ENCODE measurements around the gene DAB2IP.
A peak's percentile ranks its signal among the peaks of the same experiment; 100 is the strongest.

DAB2IP gene

DNA sequence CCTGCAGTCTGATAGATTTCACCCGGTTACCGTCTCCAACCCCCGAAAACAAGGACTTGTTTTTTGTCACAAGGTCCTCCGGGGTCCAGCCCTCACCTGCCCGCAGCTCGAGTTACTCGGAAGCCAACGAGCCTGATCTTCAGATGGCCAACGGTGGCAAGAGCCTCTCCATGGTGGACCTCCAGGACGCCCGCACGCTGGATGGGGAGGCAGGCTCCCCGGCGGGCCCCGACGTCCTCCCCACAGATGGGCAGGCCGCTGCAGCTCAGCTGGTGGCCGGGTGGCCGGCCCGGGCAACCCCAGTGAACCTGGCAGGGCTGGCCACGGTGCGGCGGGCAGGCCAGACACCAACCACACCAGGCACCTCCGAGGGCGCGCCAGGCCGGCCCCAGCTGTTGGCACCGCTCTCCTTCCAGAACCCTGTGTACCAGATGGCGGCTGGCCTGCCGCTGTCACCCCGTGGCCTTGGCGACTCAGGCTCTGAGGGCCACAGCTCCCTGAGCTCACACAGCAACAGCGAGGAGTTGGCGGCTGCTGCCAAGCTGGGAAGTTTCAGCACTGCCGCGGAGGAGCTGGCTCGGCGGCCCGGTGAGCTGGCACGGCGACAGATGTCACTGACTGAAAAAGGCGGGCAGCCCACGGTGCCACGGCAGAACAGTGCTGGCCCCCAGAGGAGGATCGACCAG is 121.3 kb downstream of the DAB2IP start:
- TF ChIP-seq, protein P1, sequence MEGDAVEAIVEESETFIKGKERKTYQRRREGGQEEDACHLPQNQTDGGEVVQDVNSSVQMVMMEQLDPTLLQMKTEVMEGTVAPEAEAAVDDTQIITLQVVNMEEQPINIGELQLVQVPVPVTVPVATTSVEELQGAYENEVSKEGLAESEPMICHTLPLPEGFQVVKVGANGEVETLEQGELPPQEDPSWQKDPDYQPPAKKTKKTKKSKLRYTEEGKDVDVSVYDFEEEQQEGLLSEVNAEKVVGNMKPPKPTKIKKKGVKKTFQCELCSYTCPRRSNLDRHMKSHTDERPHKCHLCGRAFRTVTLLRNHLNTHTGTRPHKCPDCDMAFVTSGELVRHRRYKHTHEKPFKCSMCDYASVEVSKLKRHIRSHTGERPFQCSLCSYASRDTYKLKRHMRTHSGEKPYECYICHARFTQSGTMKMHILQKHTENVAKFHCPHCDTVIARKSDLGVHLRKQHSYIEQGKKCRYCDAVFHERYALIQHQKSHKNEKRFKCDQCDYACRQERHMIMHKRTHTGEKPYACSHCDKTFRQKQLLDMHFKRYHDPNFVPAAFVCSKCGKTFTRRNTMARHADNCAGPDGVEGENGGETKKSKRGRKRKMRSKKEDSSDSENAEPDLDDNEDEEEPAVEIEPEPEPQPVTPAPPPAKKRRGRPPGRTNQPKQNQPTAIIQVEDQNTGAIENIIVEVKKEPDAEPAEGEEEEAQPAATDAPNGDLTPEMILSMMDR (IDR thresholded peaks at IDR 0.05; ENCODE audit: low read depth, low read length), result no peak
- no peak for TF ChIP-seq EZH2phosphoT487 (IDR thresholded peaks at IDR 0.05; ENCODE audit: low read depth)
- Histone ChIP-seq H3K27ac (ENCODE audit: low read length) (no peak overlapping the region), H3K79me2 (ENCODE audit: low read length) (no peaks in the 10 kb centered on the region), H4K20me1 (ENCODE audit: insufficient read depth, low read length) (no peaks in the 10 kb centered on the region), H3K4me3 (ENCODE audit: low read length) (no peak overlapping the region), H3K9ac (ENCODE audit: low read length) (no peak overlapping the region), H3K9me3 (ENCODE audit: insufficient read depth, low read length) (peaks cover under 1% of the 10 kb centered on the region; the same call in 1 of the 2 replicates), H2AFZ (ENCODE audit: low read depth, low read length) (no peak overlapping the region), H3K4me1 (ENCODE audit: low read length) (peaks cover 16% of the 10 kb centered on the region), H3K4me2 (ENCODE audit: low read length) (no peak overlapping the region), H3K27me3 (ENCODE audit: low read depth, low read length) (no peaks in the 10 kb centered on the region), H3K36me3 (replicated peaks; ENCODE audit: low read depth, low read length) (no peaks in the 10 kb centered on the region)

DNA sequence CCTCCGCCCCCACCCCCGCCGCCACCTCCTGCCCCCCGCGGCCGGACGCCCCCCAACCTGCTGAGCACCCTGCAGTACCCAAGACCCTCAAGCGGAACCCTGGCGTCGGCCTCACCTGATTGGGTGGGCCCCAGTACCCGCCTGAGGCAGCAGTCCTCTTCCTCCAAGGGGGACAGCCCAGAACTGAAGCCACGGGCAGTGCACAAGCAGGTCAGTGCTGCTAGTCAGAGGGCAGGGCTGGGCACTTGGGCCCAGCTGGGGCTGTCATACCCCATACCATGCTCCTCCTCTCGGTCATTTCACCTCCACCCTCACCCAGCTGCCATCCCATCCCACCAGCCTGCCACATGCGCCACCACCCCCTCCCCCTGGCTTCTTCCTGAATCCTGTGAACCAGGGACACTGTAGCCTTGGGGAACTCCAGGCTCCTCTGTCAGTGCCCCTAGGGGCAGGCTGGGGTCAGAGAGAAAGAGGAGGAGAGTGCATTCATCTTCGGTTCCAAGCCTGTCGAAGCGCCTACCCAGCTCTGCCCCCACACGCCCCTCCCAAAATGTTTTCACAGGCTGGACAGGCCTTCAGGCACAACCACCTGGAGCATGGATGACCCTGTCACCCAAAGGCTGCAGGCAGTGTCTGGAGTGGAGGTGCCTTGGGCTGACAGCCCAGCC is 122.0 kb downstream of the DAB2IP start:
- Histone ChIP-seq H4K20me1 (ENCODE audit: insufficient read depth, low read length) (no peaks in the 10 kb centered on the region), H3K79me2 (ENCODE audit: low read length) (no peaks in the 10 kb centered on the region), H3K27me3 (ENCODE audit: low read depth, low read length) (no peaks in the 10 kb centered on the region), H3K9me3 (ENCODE audit: insufficient read depth, low read length) (peaks cover 6% of the 10 kb centered on the region), H3K4me2 (ENCODE audit: low read length) (no peak overlapping the region), H3K36me3 (replicated peaks; ENCODE audit: low read depth, low read length) (peaks cover under 1% of the 10 kb centered on the region), H3K9ac (ENCODE audit: low read length) (no peak overlapping the region), H3K27ac (ENCODE audit: low read length) (no peak overlapping the region), H3K4me1 (ENCODE audit: low read length) (peaks cover 16% of the 10 kb centered on the region), H2AFZ (ENCODE audit: low read depth, low read length) (no peak overlapping the region), H3K4me3 (ENCODE audit: low read length) (no peak overlapping the region)
- TF ChIP-seq, protein P1 (IDR thresholded peaks at IDR 0.05; ENCODE audit: low read depth, low read length), result no peak
- no peak for TF ChIP-seq EZH2phosphoT487 (IDR thresholded peaks at IDR 0.05; ENCODE audit: low read depth)

DNA sequence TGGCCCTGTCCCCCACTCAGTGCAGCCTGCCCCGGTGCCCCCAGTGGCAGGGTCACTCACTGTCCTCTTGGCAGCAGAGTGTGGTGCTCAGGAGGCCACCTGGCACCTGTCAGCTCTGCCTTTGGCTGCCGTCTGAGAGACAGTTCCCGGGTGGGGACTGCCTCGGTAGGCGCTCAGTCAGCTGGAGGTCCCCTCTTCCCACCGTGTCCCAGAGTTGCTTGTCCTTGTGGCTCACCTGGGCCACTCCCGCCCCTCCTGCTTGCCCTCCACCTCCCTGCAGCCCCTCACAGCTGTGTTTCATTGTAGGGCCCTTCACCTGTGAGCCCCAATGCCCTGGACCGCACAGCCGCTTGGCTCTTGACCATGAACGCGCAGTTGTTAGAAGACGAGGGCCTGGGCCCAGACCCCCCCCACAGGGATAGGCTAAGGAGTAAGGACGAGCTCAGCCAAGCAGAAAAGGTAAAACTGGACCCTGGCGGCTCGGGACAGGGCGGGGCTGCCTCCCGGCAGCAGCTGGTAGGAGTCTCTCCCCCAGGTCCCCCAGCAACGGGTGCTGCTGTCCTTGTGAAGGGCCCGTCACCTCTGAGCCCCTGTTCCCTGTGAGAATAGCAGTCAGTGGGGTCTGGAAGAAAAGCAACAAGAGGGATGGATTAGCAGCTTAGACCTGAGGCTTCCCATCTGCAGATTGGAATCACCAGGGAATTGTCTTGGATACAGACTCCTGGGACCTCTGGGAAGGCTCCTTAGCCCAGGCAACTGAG is 122.7 kb downstream of the DAB2IP start:
- H3K36me3 ChIP-seq (replicated peaks; ENCODE audit: low read depth, low read length), result peaks cover 3% of the 10 kb centered on the region
- H3K4me2 ChIP-seq (ENCODE audit: low read length), result peak overlapping the region; percentile 81
- no peaks in the 10 kb centered on the region for H3K79me2 ChIP-seq (ENCODE audit: low read length)
- no peaks in the 10 kb centered on the region for H4K20me1 ChIP-seq (ENCODE audit: insufficient read depth, low read length)
- no peak overlapping the region for H2AFZ ChIP-seq (ENCODE audit: low read depth, low read length)
- no peak overlapping the region; the same call in 1 of the 2 replicates for H3K9ac ChIP-seq (ENCODE audit: low read length)
- H3K9me3 ChIP-seq (ENCODE audit: insufficient read depth, low read length), result peaks cover 9% of the 10 kb centered on the region
- no peaks in the 10 kb centered on the region for H3K27me3 ChIP-seq (ENCODE audit: low read depth, low read length)
- no peak for TF ChIP-seq EZH2phosphoT487 (IDR thresholded peaks at IDR 0.05; ENCODE audit: low read depth)
- TF ChIP-seq, protein P1 (IDR thresholded peaks at IDR 0.05; ENCODE audit: low read depth, low read length), result no peak
- H3K4me3 ChIP-seq (ENCODE audit: low read length), result peak overlapping the region; percentile 15; the same call in 1 of the 2 replicates
- no peak overlapping the region for H3K27ac ChIP-seq (ENCODE audit: low read length)
- H3K4me1 ChIP-seq (ENCODE audit: low read length), result peaks cover 19% of the 10 kb centered on the region

All from OCI-LY3 (cell line).